H1 (cell line): ENCODE data around the gene POLA2. TPM values are rescaled to one million over a fixed set of nuclear protein-coding genes. Genes with fewer than 3 reads are reported as not detected.

Source experiments
- CTCF ChIA-PET: fragments of 300-600 bp; sonication (Branson Sonifier 250); formaldehyde crosslinking; loops from one replicate; lab custom pipeline; 2021; ENCODE audit not compliant: partially characterized antibody; lab: Charles Lee
- POLR2A ChIA-PET: fragments of 300-600 bp; sonication (Branson Sonifier 250); formaldehyde crosslinking; loops from one replicate; lab custom pipeline; 2021; ENCODE audit warnings: inconsistent platforms; ENCODE audit not compliant: partially characterized antibody; lab: Charles Lee
- DNase-seq, 2 experiments: peaks; one replicate each; pipeline versions ENCODE4 v3.0.0 to v3.0.0-alpha.2; 2010 to 2022; ENCODE audit warnings: low spot score in 2 of 2, low read depth in 1 of 2, mixed read lengths in 1 of 2
- FAIRE-seq: peaks from 2 replicates; lab custom pipeline; 2011; peaks lifted over from hg19 to GRCh38; lab: Jason Lieb, UNC
- H2AFZ ChIP-seq: 2 replicates; pipeline ENCODE4 v1.8.1; 2012; ENCODE audit warnings: low read length, inconsistent platforms
- H2AK5ac ChIP-seq: 2 replicates; pipeline ENCODE4 v1.6.1; 2013; ENCODE audit warnings: low read depth, low read length
- H2BK120ac ChIP-seq: replicated peaks from 2 replicates; pipeline ENCODE3; 2013; ENCODE audit warnings: low read depth, low read length, inconsistent platforms
- H2BK12ac ChIP-seq: 2 replicates; pipeline ENCODE4 v1.6.1; 2013; ENCODE audit warnings: low read depth, low read length
- H2BK15ac ChIP-seq: 2 replicates; pipeline ENCODE4 v1.6.1; 2013; ENCODE audit warnings: low read length
- H2BK20ac ChIP-seq: 2 replicates; pipeline ENCODE4 v1.6.1; 2013; ENCODE audit warnings: low read length
- H2BK5ac ChIP-seq: 2 replicates; pipeline ENCODE4 v1.6.1; 2013; ENCODE audit warnings: low read depth, low read length
- H3K14ac ChIP-seq: 2 replicates; pipeline ENCODE4 v1.6.1; 2013; ENCODE audit warnings: inconsistent platforms; ENCODE audit not compliant: insufficient read length
- H3K18ac ChIP-seq: 2 replicates; pipeline ENCODE4 v1.6.1; 2013; ENCODE audit warnings: low read length; ENCODE audit errors: extremely low read depth
- H3K23ac ChIP-seq: 2 replicates; pipeline ENCODE4 v1.6.1; 2013; ENCODE audit warnings: inconsistent platforms; ENCODE audit not compliant: insufficient read length
- H3K23me2 ChIP-seq: 2 replicates; pipeline ENCODE4 v1.6.1; 2013; ENCODE audit warnings: low read depth, low read length
- H3K27ac ChIP-seq: 2 replicates; pipeline ENCODE4 v1.6.1; 2011; ENCODE audit warnings: low read depth, low read length, inconsistent platforms
- H3K27me3 ChIP-seq, 4 experiments: replicated peaks in 1 of 4; 1 replicate in 1 of 4; 2 replicates in 3 of 4; pipeline versions ENCODE4 v1.6.1 to v1.8.1; 2011 to 2013; ENCODE audit warnings: low read length in 3 of 4, mild to moderate bottlenecking in 3 of 4, inconsistent platforms in 2 of 4, mixed read lengths in 2 of 4, moderate library complexity in 1 of 4; ENCODE audit not compliant: control insufficient read depth in 3 of 4, insufficient read depth in 3 of 4; ENCODE audit errors: extremely low read depth in 1 of 4
- H3K36me3 ChIP-seq, 4 experiments: 2 replicates each; pipeline versions ENCODE4 v1.6.1 to v1.8.1; 2011 to 2013; ENCODE audit warnings: mild to moderate bottlenecking in 4 of 4, low read length in 3 of 4, moderate library complexity in 2 of 4, control low read depth in 1 of 4, inconsistent platforms in 1 of 4; ENCODE audit not compliant: insufficient read depth in 4 of 4, control insufficient read depth in 2 of 4
- H3K4ac ChIP-seq: replicated peaks from 2 replicates; pipeline ENCODE3; 2013; ENCODE audit warnings: low read length, low read depth, mixed read lengths, inconsistent platforms; ENCODE audit not compliant: insufficient read length
- H3K4me1 ChIP-seq, 4 experiments: replicated peaks in 1 of 4; 1 replicate in 1 of 4; 2 replicates in 3 of 4; pipeline versions ENCODE4 v1.6.1 to v1.8.1; 2011 to 2013; ENCODE audit warnings: low read length in 3 of 4, inconsistent platforms in 2 of 4, mixed read lengths in 1 of 4; ENCODE audit not compliant: insufficient read depth in 4 of 4, control insufficient read depth in 3 of 4
- H3K4me2 ChIP-seq, 2 experiments: 2 replicates each; pipeline versions ENCODE4 v1.6.1 to v1.8.1; 2011 to 2013; ENCODE audit warnings: low read depth in 2 of 2, low read length in 2 of 2, control low read depth in 1 of 2, inconsistent platforms in 1 of 2, mild to moderate bottlenecking in 1 of 2; ENCODE audit not compliant: insufficient read depth in 1 of 2
- H3K4me3 ChIP-seq, 4 experiments: fragments of 200-600, 300-600 bp in 1 of 4; sonication (generic), shearing (Covaris generic), sonication (Bioruptor Twin) in 1 of 4; 2 replicates each; pipeline versions ENCODE4 v1.5.1 to v1.8.1; 2011 to 2016; ENCODE audit warnings: low read length in 4 of 4, low read depth in 3 of 4, control low read depth in 2 of 4, inconsistent platforms in 2 of 4, mild to moderate bottlenecking in 2 of 4, mixed read lengths in 1 of 4, moderate library complexity in 1 of 4; ENCODE audit not compliant: insufficient read depth in 2 of 4; ENCODE audit errors: extremely low read depth in 1 of 4
- H3K56ac ChIP-seq: replicated peaks from 2 replicates; pipeline ENCODE3; 2013; ENCODE audit warnings: low read depth, mild to moderate bottlenecking, mixed read lengths, low read length, inconsistent platforms; ENCODE audit not compliant: insufficient read length
- H3K79me1 ChIP-seq: 2 replicates; pipeline ENCODE4 v1.6.1; 2013; ENCODE audit warnings: low read depth, low read length, control low read depth
- H3K79me2 ChIP-seq, 2 experiments: 2 replicates each; pipeline versions ENCODE4 v1.6.1 to v1.8.1; 2012 to 2013; ENCODE audit warnings: low read length in 2 of 2, mild to moderate bottlenecking in 2 of 2, inconsistent platforms in 1 of 2; ENCODE audit not compliant: insufficient read depth in 2 of 2, control insufficient read depth in 1 of 2
- H3K9ac ChIP-seq, 4 experiments: replicated peaks in 1 of 4; 1 replicate in 1 of 4; 2 replicates in 3 of 4; pipeline versions ENCODE4 v1.6.1 to v1.8.1; 2011 to 2013; ENCODE audit warnings: low read depth in 3 of 4, low read length in 3 of 4, control low read depth in 2 of 4, mild to moderate bottlenecking in 2 of 4, moderate library complexity in 2 of 4, inconsistent platforms in 1 of 4; ENCODE audit errors: extremely low read depth in 1 of 4
- H3K9me3 ChIP-seq, 2 experiments: 2 replicates each; pipeline versions ENCODE4 v1.6.1 to v1.8.1; 2012 to 2013; ENCODE audit warnings: mild to moderate bottlenecking in 2 of 2, moderate library complexity in 2 of 2, control low read depth in 1 of 2, inconsistent platforms in 1 of 2, low read depth in 1 of 2, low read length in 1 of 2, mixed read lengths in 1 of 2; ENCODE audit not compliant: insufficient read depth in 2 of 2
- H4K20me1 ChIP-seq, 2 experiments: replicated peaks in 1 of 2; 2 replicates each; pipeline versions ENCODE3 to v1.8.1; 2011 to 2013; ENCODE audit warnings: inconsistent platforms in 2 of 2, low read length in 2 of 2, mild to moderate bottlenecking in 1 of 2; ENCODE audit not compliant: insufficient read depth in 2 of 2, control insufficient read depth in 1 of 2
- H4K5ac ChIP-seq: 2 replicates; pipeline ENCODE4 v1.6.1; 2013; ENCODE audit warnings: low read length, low read depth, mixed read lengths, inconsistent platforms; ENCODE audit not compliant: insufficient read length
- H4K8ac ChIP-seq: 2 replicates; pipeline ENCODE4 v1.8.0; 2013; ENCODE audit warnings: mild to moderate bottlenecking, moderate library complexity, low read length, inconsistent platforms; ENCODE audit not compliant: insufficient read depth; ENCODE audit errors: extremely low read depth
- H4K91ac ChIP-seq: replicated peaks from 2 replicates; pipeline ENCODE3; 2013; ENCODE audit warnings: low read length, mixed read lengths, inconsistent platforms; ENCODE audit not compliant: insufficient read length
- EP300 ChIP-seq, 2 experiments: IDR thresholded peaks; 1 replicate in 1 of 2; 2 replicates in 1 of 2; pipeline ENCODE4 v1.6.1; 2011 to 2012; ENCODE audit warnings: low read depth in 2 of 2, low read length in 2 of 2, mild to moderate bottlenecking in 2 of 2, borderline replicate concordance in 1 of 2, inconsistent platforms in 1 of 2, moderate library complexity in 1 of 2
- FOSL1 ChIP-seq: IDR thresholded peaks from 2 replicates; pipeline ENCODE4 v1.6.1; 2011; ENCODE audit warnings: mild to moderate bottlenecking, low read depth, low read length, moderate library complexity; ENCODE audit not compliant: insufficient read depth
- TAF7 ChIP-seq: optimal IDR thresholded peaks from 2 replicates; pipeline ENCODE3; 2011; ENCODE audit warnings: low read depth, mild to moderate bottlenecking, inconsistent platforms, low read length, moderate library complexity, borderline replicate concordance
- WGBS, 2 experiments: shearing (Covaris generic) in 1 of 2; methylation state at CpG; one replicate each; pipeline versions ENCODE4 v1.1.6 to v1.1.7; 2013 to 2015; ENCODE audit warnings: low lambda C conversion rate in 2 of 2, mixed read lengths in 2 of 2, inconsistent platforms in 1 of 2, low coverage in 1 of 2, missing lambda C conversion rate in 1 of 2; ENCODE audit not compliant: insufficient replicate concordance in 2 of 2, insufficient coverage in 1 of 2, insufficient read length in 1 of 2; ENCODE audit errors: extremely low coverage in 1 of 2, missing lambda C conversion rate in 1 of 2; 5-methylcytosine and 5-hydroxymethylcytosine counted together
- polyA plus RNA-seq, 7 experiments: library from polyadenylated mRNA; depleted of rRNA in 3 of 7; stranded (reverse) in 5 of 7; unstranded in 2 of 7; fragments of >200 nt in 5 of 7; fragments of 200-250 nt in 2 of 7; gene quantifications; 1 replicate in 5 of 7; 2 replicates in 1 of 7; 4 replicates in 1 of 7; pipeline versions ENCODE4 v1.2.1 to v1.2.3, GENCODE V29; 2011 to 2013; ENCODE audit warnings: missing spikeins in 2 of 7, mixed read lengths in 2 of 7
- total RNA-seq: library from RNA; stranded (reverse); fragmentation: NEBNext Ultra II Directional; extraction: Animal tissue kit (Norgen Biotek cat#: 25700); gene quantifications from 2 replicates; pipeline ENCODE4 v1.2.1, GENCODE V29; 2021

POLA2 gene
- total and polyA plus RNA-seq, 2 of the 8 experiments (the other 6 are each of a cell fraction or from before 2014, with no cell fraction given): 31.2 to 55.9 TPM

DNA sequence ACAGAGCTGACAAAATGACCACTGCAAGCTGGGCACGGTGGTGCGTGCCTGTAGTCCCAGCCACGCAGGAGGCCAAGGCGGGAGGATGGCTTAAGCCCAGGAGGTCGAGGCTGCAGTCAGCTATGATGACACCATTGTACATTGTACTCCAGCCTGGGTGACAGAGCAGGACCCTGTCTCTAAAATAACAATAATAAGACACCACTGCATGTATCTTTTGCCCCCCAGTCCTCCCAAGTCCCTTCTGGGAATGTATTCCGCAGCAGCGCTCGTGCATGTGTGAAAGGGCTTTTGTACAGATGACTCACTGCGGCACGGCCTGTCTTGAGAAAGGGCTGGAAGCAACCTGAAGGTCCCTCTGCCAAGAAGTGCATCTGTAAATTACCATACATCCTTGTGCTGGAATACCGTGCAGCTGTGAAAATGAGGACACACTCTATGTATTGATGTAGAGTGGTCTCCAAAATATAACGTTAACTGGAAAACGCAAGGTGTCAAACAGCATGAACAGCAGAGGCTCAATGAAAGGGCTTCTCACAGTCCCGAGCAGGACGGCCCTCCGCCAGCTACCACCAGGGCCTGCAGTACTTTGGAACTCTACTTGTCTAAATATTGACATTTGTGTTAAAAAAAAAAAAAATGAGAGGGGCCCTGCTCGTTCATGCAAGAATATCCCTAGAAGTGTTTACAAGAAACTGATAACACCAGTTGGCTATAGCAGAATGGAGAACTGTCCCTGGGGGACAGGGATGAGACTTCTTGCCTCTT lies 43.9 kb downstream of the POLA2 start:
- POLR2A ChIA-PET: interaction anchor here (0.9 to 14.1 kb wide), 5 partner anchors 9 to 193 kb away, joined by 3 to 208 read pairs (median 4); partner anchors contain the start of genes CAPN1, CDC42EP2, DPF2 and MALAT1
- Histone ChIP-seq H2BK15ac (no peak overlapping the region), H4K20me1 (peaks cover 0 to 6% of the 10 kb centered on the region in 2 experiments), H2AK5ac (no peak overlapping the region), H4K5ac (no peak overlapping the region), H3K56ac (no peak overlapping the region), H3K9me3 (no peaks in the 10 kb centered on the region), H3K4me2 (no peak overlapping the region), H2BK5ac (no peak overlapping the region), H3K4me1 (peaks cover 0 to 12% (median 9%) of the 10 kb centered on the region in 4 experiments; a peak in 6 of 7 replicates), H3K79me1 (no peaks in the 10 kb centered on the region), H3K27ac (no peak overlapping the region), H3K9ac (no peak overlapping the region), H3K23me2 (peaks cover 3% of the 10 kb centered on the region; the same call in 1 of the 2 replicates), H3K36me3 (peaks cover 0 to 4% (median 0%) of the 10 kb centered on the region in 4 experiments; a peak in 2 of 8 replicates), H3K4me3 (no peak overlapping the region), H3K79me2 (no peaks in the 10 kb centered on the region), H4K8ac (no peak overlapping the region), H3K14ac (no peak overlapping the region), H2BK20ac (no peak overlapping the region), H2AFZ (no peak overlapping the region), H3K4ac (no peak overlapping the region), H3K23ac (no peak overlapping the region), H4K91ac (no peak overlapping the region), H2BK12ac (no peak overlapping the region), H2BK120ac (no peak overlapping the region), H3K18ac (no peak overlapping the region), H3K27me3 (peaks cover 0 to 2% (median 0%) of the 10 kb centered on the region in 4 experiments; a peak in 3 of 7 replicates)
- CTCF ChIA-PET: interaction anchor here (0.7 to 52.8 kb wide), 3 partner anchors 9 to 144 kb away, joined by 3 to 1179 read pairs (median 1179); partner anchors contain the start of genes CDC42EP2 and DPF2
- 94% methylated on average over 17 of the region's 17 CpGs; no CpG with 5 or more reads in 1 of the 2 experiments for WGBS, 2 experiments
- FAIRE-seq (no peak), DNase-seq (no peak)
- TF ChIP-seq TAF7 (no peak), EP300 (IDR thresholded peaks at IDR 0.05; ENCODE audit: borderline replicate concordance in 1 of 2, low read depth in 2 of 2, low read length in 2 of 2) (no peak), FOSL1 (no peak)
